Glutamatergic neuron (in vitro differentiated cells): ENCODE data around the gene BMPR1B. TPM values are rescaled to one million over a fixed set of nuclear protein-coding genes. Genes with fewer than 3 reads are reported as not detected.
A peak's percentile ranks its signal among the peaks of the same experiment; 100 is the strongest.

ENCODE experiments used
- DNase-seq: peaks from one replicate; pipeline ENCODE4 v3.0.0; 2022
- H3K27ac Mint-ChIP-seq: one replicate; pipeline ENCODE4 v1.8.0; 2020; ENCODE audit warnings: mild to moderate bottlenecking, mixed read lengths, inconsistent platforms; ENCODE audit not compliant: unreplicated experiment
- H3K27me3 Mint-ChIP-seq: one replicate; pipeline ENCODE4 v1.8.0; 2020; ENCODE audit warnings: mild to moderate bottlenecking, moderate library complexity, mixed read lengths, inconsistent platforms; ENCODE audit not compliant: unreplicated experiment
- H3K36me3 Mint-ChIP-seq: one replicate; pipeline ENCODE4 v1.8.0; 2020; ENCODE audit warnings: mild to moderate bottlenecking, mixed read lengths, inconsistent platforms; ENCODE audit not compliant: unreplicated experiment
- H3K4me1 Mint-ChIP-seq: one replicate; pipeline ENCODE4 v1.8.0; 2020; ENCODE audit warnings: mild to moderate bottlenecking, low read depth, mixed read lengths, inconsistent platforms; ENCODE audit not compliant: unreplicated experiment
- H3K4me3 Mint-ChIP-seq: one replicate; pipeline ENCODE4 v1.8.0; 2020; ENCODE audit warnings: mild to moderate bottlenecking, mixed read lengths, inconsistent platforms; ENCODE audit not compliant: unreplicated experiment
- H3K9me3 Mint-ChIP-seq: one replicate; pipeline ENCODE4 v1.8.0; 2020; ENCODE audit warnings: mild to moderate bottlenecking, moderate library complexity, mixed read lengths, inconsistent platforms; ENCODE audit not compliant: unreplicated experiment
- total RNA-seq: library from RNA; stranded (reverse); fragmentation: NEBNext Ultra II Directional; extraction: Animal tissue kit (Norgen Biotek cat#: 25700); gene quantifications from one replicate; pipeline ENCODE4 v1.2.1, GENCODE V29; 2021; ENCODE audit not compliant: unreplicated experiment
- TF ChIP-seq, protein P1 (sequence below): fragments of 200-600 bp; sonication (generic); IDR thresholded peaks from one replicate; pipeline ENCODE4 v1.5.0; 2021; ENCODE audit not compliant: partially characterized antibody, unreplicated experiment

BMPR1B gene
- total RNA-seq, 1 donor from 2014 or later: 2.4 TPM

DNA sequence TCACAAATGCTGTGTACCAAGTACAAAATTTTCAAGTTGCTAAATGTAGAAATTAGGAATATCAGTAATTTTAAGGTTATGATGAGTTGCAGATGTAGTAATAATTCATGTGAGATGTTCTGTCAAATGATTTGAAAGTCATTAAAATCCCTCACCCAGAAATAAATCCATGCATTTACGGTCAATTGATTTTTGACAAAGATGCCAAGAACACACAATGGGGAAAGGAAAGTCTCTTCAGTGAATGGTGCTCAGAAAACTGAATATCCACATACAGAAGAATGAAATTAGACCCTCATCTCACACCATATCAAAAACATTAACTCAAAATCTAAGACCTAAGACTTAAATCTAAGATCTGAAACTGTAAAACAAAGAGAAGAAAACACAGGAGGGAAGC lies 12.9 kb upstream of the BMPR1B start:
- DNase-seq: no peak
- H3K4me1 Mint-ChIP-seq: no peaks in the 10 kb centered on the region
- TF ChIP-seq, protein P1, sequence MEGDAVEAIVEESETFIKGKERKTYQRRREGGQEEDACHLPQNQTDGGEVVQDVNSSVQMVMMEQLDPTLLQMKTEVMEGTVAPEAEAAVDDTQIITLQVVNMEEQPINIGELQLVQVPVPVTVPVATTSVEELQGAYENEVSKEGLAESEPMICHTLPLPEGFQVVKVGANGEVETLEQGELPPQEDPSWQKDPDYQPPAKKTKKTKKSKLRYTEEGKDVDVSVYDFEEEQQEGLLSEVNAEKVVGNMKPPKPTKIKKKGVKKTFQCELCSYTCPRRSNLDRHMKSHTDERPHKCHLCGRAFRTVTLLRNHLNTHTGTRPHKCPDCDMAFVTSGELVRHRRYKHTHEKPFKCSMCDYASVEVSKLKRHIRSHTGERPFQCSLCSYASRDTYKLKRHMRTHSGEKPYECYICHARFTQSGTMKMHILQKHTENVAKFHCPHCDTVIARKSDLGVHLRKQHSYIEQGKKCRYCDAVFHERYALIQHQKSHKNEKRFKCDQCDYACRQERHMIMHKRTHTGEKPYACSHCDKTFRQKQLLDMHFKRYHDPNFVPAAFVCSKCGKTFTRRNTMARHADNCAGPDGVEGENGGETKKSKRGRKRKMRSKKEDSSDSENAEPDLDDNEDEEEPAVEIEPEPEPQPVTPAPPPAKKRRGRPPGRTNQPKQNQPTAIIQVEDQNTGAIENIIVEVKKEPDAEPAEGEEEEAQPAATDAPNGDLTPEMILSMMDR: no peak
- H3K27me3 Mint-ChIP-seq: no peaks in the 10 kb centered on the region
- H3K9me3 Mint-ChIP-seq: peaks cover under 1% of the 10 kb centered on the region
- H3K4me3 Mint-ChIP-seq: no peak overlapping the region
- no peaks in the 10 kb centered on the region for H3K36me3 Mint-ChIP-seq
- no peak overlapping the region for H3K27ac Mint-ChIP-seq

DNA sequence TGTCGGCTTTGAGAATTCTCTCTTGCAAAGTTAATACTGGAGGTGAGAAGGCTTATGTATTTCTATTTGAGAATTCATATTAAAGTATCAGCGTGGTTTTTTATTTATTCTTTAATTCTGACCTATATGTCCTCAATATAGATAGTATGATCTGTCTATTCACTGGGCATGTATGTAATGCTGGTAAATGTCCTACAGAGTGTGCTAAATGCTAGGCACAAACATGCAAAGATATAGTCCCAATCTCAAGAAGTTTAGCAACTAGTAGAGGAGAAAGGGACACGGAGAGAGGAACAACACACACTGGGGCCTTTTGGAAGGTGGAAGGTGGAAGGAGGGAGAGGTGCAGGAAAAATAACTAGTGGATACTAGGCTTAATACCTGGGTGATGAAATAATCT lies 11.0 kb upstream of the BMPR1B start:
- Mint-ChIP-seq H3K4me1 (no peaks in the 10 kb centered on the region), H3K9me3 (peaks cover 1% of the 10 kb centered on the region), H3K4me3 (no peak overlapping the region), H3K36me3 (no peaks in the 10 kb centered on the region), H3K27ac (no peak overlapping the region), H3K27me3 (no peaks in the 10 kb centered on the region)
- TF ChIP-seq, protein P1: no peak
- no peak for DNase-seq

DNA sequence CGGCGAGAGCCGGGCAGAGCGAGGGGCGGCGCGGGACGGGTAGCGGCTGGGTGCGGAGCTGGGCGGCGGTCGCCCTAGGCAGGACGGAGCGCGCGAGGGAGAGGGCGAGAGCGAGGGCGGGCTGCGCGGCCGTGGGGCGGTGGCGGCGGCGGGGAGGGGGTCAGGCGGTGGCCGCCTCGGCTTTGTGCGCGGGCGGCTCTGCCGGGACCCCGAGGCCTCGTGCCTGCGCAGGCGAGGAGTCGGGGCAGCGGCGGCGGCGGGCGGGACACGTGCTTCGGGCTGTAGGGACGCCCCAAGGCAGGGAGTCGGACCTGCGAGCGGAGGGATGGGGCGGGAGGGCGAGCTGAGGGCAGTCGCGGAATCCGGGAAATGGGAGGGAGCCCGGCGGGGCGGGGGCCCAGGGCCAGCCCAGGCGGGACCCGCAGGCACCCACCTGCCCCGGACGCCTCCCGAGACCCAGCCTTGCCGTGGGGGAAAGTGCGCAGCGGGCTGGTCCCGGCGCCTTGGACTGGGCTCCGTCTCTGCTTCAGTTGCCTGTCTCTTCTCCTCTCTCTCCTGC lies 465 bp downstream of the BMPR1B start:
- Mint-ChIP-seq H3K4me1 (peaks cover 9% of the 10 kb centered on the region), H3K27me3 (peaks cover 7% of the 10 kb centered on the region), H3K4me3 (peak overlapping the region; percentile 92), H3K9me3 (peaks cover 6% of the 10 kb centered on the region), H3K36me3 (no peaks in the 10 kb centered on the region), H3K27ac (peak overlapping the region; percentile 45)
- DNase-seq: peak; percentile 72
- TF ChIP-seq, protein P1: no peak

DNA sequence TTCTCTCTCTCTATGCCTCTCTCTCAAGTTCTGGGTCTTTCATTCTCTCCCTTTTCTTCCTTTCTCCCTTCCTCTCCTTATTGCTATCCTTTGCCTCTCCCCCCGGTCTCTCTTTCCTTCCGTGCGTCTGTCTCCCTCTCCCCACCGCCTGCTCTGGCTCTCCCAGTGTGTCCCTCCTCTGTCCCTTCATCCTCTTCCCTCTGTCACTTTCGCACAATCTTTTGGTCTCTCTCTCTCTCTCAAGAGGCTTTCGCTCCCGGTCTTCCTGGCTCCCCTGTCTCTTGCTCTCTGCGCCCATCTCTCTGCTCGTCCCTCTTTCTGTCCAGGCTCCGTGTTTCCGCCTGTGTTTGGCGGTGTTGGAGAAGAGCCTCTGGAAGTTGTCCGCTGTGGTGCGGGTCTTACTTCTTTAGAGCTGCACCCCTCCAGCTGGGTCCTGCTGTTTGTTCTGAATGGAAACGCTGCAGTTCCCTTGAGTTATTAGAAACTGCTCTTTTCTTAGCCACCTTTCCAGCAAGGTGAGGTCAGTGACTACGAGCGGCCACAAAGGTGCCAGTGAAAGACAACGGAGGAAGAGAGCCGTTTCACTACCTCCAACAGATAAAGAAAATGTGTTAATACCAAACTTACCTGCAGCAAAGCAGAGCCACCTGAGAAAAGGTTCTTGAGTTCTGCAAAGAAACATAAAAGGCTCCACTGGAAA lies 1.1 kb downstream of the BMPR1B start:
- Mint-ChIP-seq H3K9me3 (peaks cover 6% of the 10 kb centered on the region), H3K27ac (peak overlapping the region; percentile 45), H3K36me3 (no peaks in the 10 kb centered on the region), H3K4me3 (peak overlapping the region; percentile 92), H3K4me1 (peaks cover 9% of the 10 kb centered on the region), H3K27me3 (peaks cover 7% of the 10 kb centered on the region)
- TF ChIP-seq, protein P1: no peak
- DNase-seq: peak; percentile 19

DNA sequence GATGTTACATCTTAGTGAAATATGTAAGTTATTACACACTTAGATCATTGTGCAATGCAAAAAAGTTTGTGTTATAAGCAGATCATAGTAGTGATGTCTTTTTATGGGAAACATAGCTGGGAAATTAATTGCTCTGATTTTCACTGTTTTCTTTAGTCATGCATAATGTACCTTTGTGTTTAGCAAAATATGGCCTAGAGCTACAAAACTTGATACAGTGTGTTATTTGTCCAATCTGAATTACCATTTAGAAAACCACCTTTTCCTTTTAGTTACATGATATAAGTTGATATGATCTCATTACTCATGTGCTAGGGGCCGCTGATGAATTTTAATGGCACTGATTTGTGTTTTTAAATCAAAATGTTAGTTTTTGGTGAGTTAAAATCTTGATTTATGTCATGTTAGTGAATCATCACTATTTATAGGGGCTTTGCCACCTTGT lies 2.0 kb downstream of the BMPR1B start:
- Mint-ChIP-seq H3K27me3 (peaks cover 7% of the 10 kb centered on the region), H3K36me3 (no peaks in the 10 kb centered on the region)

More for the DNA sequence above, 2.0 kb downstream of the BMPR1B start:
- H3K9me3 Mint-ChIP-seq: peaks cover 6% of the 10 kb centered on the region
- no peak overlapping the region for H3K27ac Mint-ChIP-seq
- H3K4me1 Mint-ChIP-seq: peaks cover 5% of the 10 kb centered on the region
- no peak for DNase-seq
- H3K4me3 Mint-ChIP-seq: no peak overlapping the region
- TF ChIP-seq, protein P1: no peak
